Naive thymus-derived CD4-positive, alpha-beta T cell (primary cell): ENCODE results near the gene LSAMP. TPM values are rescaled to one million over a fixed set of nuclear protein-coding genes. Genes with fewer than 3 reads are reported as not detected.

ENCODE experiments used
- ATAC-seq: fragments of 150-1000 bp; cut with Tn5 transposase; 2 replicates; pipeline ENCODE4 v1.10.0; 2021; ENCODE audit warnings: mild to moderate bottlenecking, moderate library complexity
- CTCF ChIA-PET: fragments of 350-600 bp; sonication (Branson Sonifier 250); formaldehyde crosslinking; loops from one replicate; lab custom pipeline; 2021; ENCODE audit warnings: antibody characterized with exemption; lab: Charles Lee
- POLR2A ChIA-PET: fragments of 350-600 bp; sonication (Branson Sonifier 250); formaldehyde crosslinking; loops from one replicate; lab custom pipeline; 2021; ENCODE audit warnings: antibody characterized with exemption, inconsistent platforms; lab: Charles Lee
- DNase-seq, 9 donors: peaks; one replicate each; pipeline versions ENCODE4 v3.0.0 to v3.0.0-alpha.2; 2020 to 2022; ENCODE audit warnings: mixed read lengths in 1 of 9
- H3K27ac ChIP-seq: one replicate; pipeline ENCODE4 v1.7.0; 2013; ENCODE audit warnings: mild to moderate bottlenecking, low read depth, low read length, moderate library complexity
- H3K27me3 ChIP-seq, 2 donors: one replicate each; pipeline ENCODE4 v1.7.0; 2013; ENCODE audit warnings: low read length in 2 of 2, mild to moderate bottlenecking in 2 of 2, moderate library complexity in 2 of 2; ENCODE audit not compliant: control insufficient read depth in 2 of 2, insufficient read depth in 2 of 2
- H3K36me3 ChIP-seq, 3 experiments: 1 replicate in 2 of 3; 2 replicates in 1 of 3; pipeline ENCODE4 v1.7.0; 2013; ENCODE audit warnings: low read length in 3 of 3, mild to moderate bottlenecking in 3 of 3, moderate library complexity in 1 of 3; ENCODE audit not compliant: insufficient read depth in 3 of 3, control insufficient read depth in 2 of 3
- H3K4me1 ChIP-seq, 2 donors: one replicate each; pipeline ENCODE4 v1.7.0; 2013; ENCODE audit warnings: low read length in 2 of 2, mild to moderate bottlenecking in 2 of 2, moderate library complexity in 1 of 2; ENCODE audit not compliant: control insufficient read depth in 2 of 2, insufficient read depth in 2 of 2
- H3K4me3 ChIP-seq: 2 replicates; pipeline ENCODE4 v1.7.0; 2013; ENCODE audit warnings: mild to moderate bottlenecking, low read length
- H3K9me3 ChIP-seq, 3 experiments: 1 replicate in 2 of 3; 2 replicates in 1 of 3; pipeline ENCODE4 v1.7.0; 2013; ENCODE audit warnings: low read length in 3 of 3; ENCODE audit not compliant: control insufficient read depth in 2 of 3
- H3K27ac Mint-ChIP-seq, 9 donors: one replicate each; pipeline ENCODE4 v1.8.0; 2020 to 2022; ENCODE audit warnings: mixed read lengths in 9 of 9, mild to moderate bottlenecking in 8 of 9, moderate library complexity in 5 of 9, inconsistent platforms in 2 of 9
- H3K27me3 Mint-ChIP-seq, 5 donors: one replicate each; pipeline ENCODE4 v1.8.0; 2021 to 2022; ENCODE audit warnings: mixed read lengths in 5 of 5, mild to moderate bottlenecking in 1 of 5
- H3K36me3 Mint-ChIP-seq, 5 donors: one replicate each; pipeline ENCODE4 v1.8.0; 2020 to 2022; ENCODE audit warnings: mixed read lengths in 5 of 5, mild to moderate bottlenecking in 3 of 5, inconsistent platforms in 1 of 5
- H3K4me1 Mint-ChIP-seq, 7 donors: one replicate each; pipeline ENCODE4 v1.8.0; 2020 to 2022; ENCODE audit warnings: mixed read lengths in 7 of 7, mild to moderate bottlenecking in 3 of 7, inconsistent platforms in 1 of 7
- H3K4me3 Mint-ChIP-seq, 10 donors: one replicate each; pipeline ENCODE4 v1.8.0; 2020 to 2022; ENCODE audit warnings: mild to moderate bottlenecking in 10 of 10, mixed read lengths in 10 of 10, moderate library complexity in 6 of 10, inconsistent platforms in 2 of 10
- H3K9me3 Mint-ChIP-seq, 11 donors: one replicate each; pipeline ENCODE4 v1.8.0; 2020 to 2022; ENCODE audit warnings: mixed read lengths in 11 of 11, mild to moderate bottlenecking in 4 of 11, inconsistent platforms in 1 of 11, moderate library complexity in 1 of 11
- intact Hi-C, 2 donors: fragments of 100-400 bp; cut with micrococcal nuclease; formaldehyde crosslinking; loops; one replicate each; pipeline ENCODE4 v1.15.1; 2023
- polyA plus RNA-seq, 2 donors: library from polyadenylated mRNA; unstranded; fragments of 300-500 nt; fragmentation: Illumina TruSeq; gene quantifications; one replicate each; pipeline ENCODE4 v1.2.3, GENCODE V29; 2021
- total RNA-seq, 6 experiments: library from RNA in 5 of 6; stranded (reverse) in 5 of 6; gene quantifications; 1 replicate in 5 of 6; 2 replicates in 1 of 6; pipeline ENCODE4 v1.2.3 and lab custom pipeline; 2021 to 2026

Gene LSAMP
- total and polyA plus RNA-seq, 7 experiments from 2014 or later, result not detected

DNA sequence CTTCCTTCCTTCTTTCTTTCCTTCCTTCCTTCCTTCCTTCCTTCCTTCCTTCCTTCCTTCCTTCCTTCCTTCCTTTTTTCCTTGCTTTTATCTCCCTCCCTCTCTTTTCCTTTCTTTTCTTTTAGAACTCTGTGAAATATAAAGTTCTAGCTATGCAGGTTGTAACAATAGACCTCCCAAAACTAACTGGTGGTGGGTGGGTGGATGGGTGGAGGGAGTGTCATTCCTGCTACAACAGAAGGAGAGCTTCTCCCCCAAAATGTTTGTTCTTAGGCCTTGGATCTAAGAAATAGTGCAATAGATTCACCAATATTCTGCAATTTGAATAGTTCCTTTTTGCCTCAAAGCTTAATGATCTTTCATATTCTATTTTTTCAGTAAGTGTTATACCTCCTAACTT is 606.0 kb downstream of the LSAMP start:
- ChIA-PET POLR2A (no interaction called here), CTCF (no interaction called here)
- Histone ChIP-seq H3K27me3 (no peaks in the 10 kb centered on the region), H3K4me1 (no peaks in the 10 kb centered on the region), H3K9me3 (no peaks in the 10 kb centered on the region), H3K4me3 (no peak overlapping the region), H3K36me3 (no peaks in the 10 kb centered on the region), H3K27ac (no peak overlapping the region)
- intact Hi-C loops, result no loop called here
- Mint-ChIP-seq H3K27me3 (peaks cover 0 to 9% (median 4%) of the 10 kb centered on the region in 5 donors), H3K4me1 (no peaks in the 10 kb centered on the region), H3K9me3 (no peaks in the 10 kb centered on the region), H3K27ac (no peak overlapping the region), H3K4me3 (no peak overlapping the region), H3K36me3 (no peaks in the 10 kb centered on the region)
- ATAC-seq (no peak), DNase-seq (no peak)

DNA sequence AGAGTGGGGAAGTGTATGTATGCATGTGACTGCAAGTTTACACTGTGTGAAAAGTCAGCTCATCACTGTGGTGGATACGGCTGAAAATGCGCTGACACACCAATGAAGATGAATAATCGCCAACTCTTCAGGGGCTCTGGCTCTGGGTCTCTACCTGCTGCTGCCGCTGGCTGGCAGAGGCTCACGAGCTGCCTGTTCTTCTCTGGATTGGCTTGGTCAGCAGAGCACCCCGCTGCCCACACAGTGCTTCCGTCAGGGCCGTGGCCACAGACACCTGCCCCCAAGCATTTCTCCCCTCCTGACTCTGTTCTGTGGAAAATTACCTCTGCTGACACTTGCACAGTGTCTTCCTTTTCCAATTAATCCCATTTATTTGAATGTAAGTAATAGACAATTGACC is 606.5 kb downstream of the LSAMP start:
- H3K9me3 Mint-ChIP-seq, result no peaks in the 10 kb centered on the region
- CTCF ChIA-PET, result no interaction called here
- peaks cover 0 to 9% (median 4%) of the 10 kb centered on the region in 5 donors for H3K27me3 Mint-ChIP-seq
- Histone ChIP-seq H3K4me3 (no peak overlapping the region), H3K36me3 (no peaks in the 10 kb centered on the region), H3K27ac (no peak overlapping the region), H3K9me3 (no peaks in the 10 kb centered on the region), H3K27me3 (no peaks in the 10 kb centered on the region), H3K4me1 (no peaks in the 10 kb centered on the region)
- ATAC-seq, result no peak
- H3K4me3 Mint-ChIP-seq, result no peak overlapping the region
- no peaks in the 10 kb centered on the region for H3K4me1 Mint-ChIP-seq
- no peak for DNase-seq
- H3K36me3 Mint-ChIP-seq, result no peaks in the 10 kb centered on the region
- POLR2A ChIA-PET, result no interaction called here
- intact Hi-C loops, result no loop called here
- no peak overlapping the region for H3K27ac Mint-ChIP-seq

DNA sequence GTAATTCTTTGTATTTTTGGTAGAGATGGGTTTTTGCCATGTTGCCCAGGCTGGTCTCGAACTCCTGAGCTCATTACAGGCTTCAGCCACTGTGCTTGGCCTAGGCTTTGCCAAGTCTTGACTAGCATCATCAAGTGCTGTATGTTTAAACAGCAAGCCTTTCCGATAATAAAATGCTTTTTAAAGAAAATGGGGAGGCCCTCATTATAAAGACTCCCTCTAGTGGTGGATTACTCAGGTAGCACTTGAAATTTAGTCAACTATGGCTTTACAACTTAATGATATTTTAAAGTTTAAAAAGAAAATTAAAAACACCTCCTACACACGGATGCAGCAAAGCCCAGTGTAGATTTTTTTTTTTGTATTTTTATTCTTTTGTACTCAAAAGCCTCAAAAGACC is 608.3 kb downstream of the LSAMP start:
- CTCF ChIA-PET, result interaction anchor here (0.7 to 1.1 kb wide), 2 partner anchors 22 to 1012 kb away, joined by 3 to 4 read pairs; no protein-coding TSS in a partner anchor
- ATAC-seq (no peak), DNase-seq (peak in 2 of 9 donors; percentile 4 to 7)
- Histone ChIP-seq H3K27ac (no peak overlapping the region), H3K27me3 (no peaks in the 10 kb centered on the region), H3K4me1 (no peaks in the 10 kb centered on the region), H3K9me3 (no peaks in the 10 kb centered on the region), H3K4me3 (no peak overlapping the region), H3K36me3 (no peaks in the 10 kb centered on the region)
- Mint-ChIP-seq H3K4me1 (no peaks in the 10 kb centered on the region), H3K9me3 (no peaks in the 10 kb centered on the region), H3K27ac (no peak overlapping the region), H3K4me3 (no peak overlapping the region), H3K36me3 (no peaks in the 10 kb centered on the region), H3K27me3 (peaks cover 0 to 9% (median 6%) of the 10 kb centered on the region in 5 donors)
- POLR2A ChIA-PET, result no interaction called here
- intact Hi-C loops, result no loop called here

GRCh38 chr3:115835946-115836345 is 609.3 kb downstream of the LSAMP start:
- ATAC-seq (no peak), DNase-seq (no peak)
- H3K4me1 ChIP-seq, result no peaks in the 10 kb centered on the region
- H3K27me3 ChIP-seq, result no peaks in the 10 kb centered on the region
- H3K4me3 ChIP-seq, result no peak overlapping the region
- CTCF ChIA-PET, result interaction anchor here (0.9 to 1.6 kb wide), 3 partner anchors 16 to 23 kb away, joined by 3 to 4 read pairs (median 3); no protein-coding TSS in a partner anchor
- H3K4me3 Mint-ChIP-seq, result no peak overlapping the region
- intact Hi-C loops, result no loop called here
- H3K36me3 ChIP-seq, result no peaks in the 10 kb centered on the region
- no peaks in the 10 kb centered on the region for H3K4me1 Mint-ChIP-seq
- H3K27me3 Mint-ChIP-seq, result peaks cover 0 to 17% (median 9%) of the 10 kb centered on the region in 5 donors
- no peaks in the 10 kb centered on the region for H3K9me3 Mint-ChIP-seq
- H3K9me3 ChIP-seq, result no peaks in the 10 kb centered on the region
- POLR2A ChIA-PET, result no interaction called here
- no peak overlapping the region for H3K27ac Mint-ChIP-seq
- no peak overlapping the region for H3K27ac ChIP-seq
- H3K36me3 Mint-ChIP-seq, result no peaks in the 10 kb centered on the region

GRCh38 chr3:115834068-115834467 is 611.2 kb downstream of the LSAMP start:
- CTCF ChIA-PET, result interaction anchor here (1.6 kb wide), 1 partner anchor 21 kb away, joined by 3 read pairs; no protein-coding TSS in a partner anchor
- H3K27ac ChIP-seq, result no peak overlapping the region
- DNase-seq (no peak), ATAC-seq (no peak)
- H3K36me3 ChIP-seq, result no peaks in the 10 kb centered on the region
- no peak overlapping the region for H3K27ac Mint-ChIP-seq
- H3K27me3 ChIP-seq, result no peaks in the 10 kb centered on the region
- no peak overlapping the region for H3K4me3 ChIP-seq
- H3K36me3 Mint-ChIP-seq, result no peaks in the 10 kb centered on the region
- H3K9me3 ChIP-seq, result no peaks in the 10 kb centered on the region
- intact Hi-C loops, result no loop called here
- no peak overlapping the region for H3K4me3 Mint-ChIP-seq
- peaks cover 3 to 24% (median 18%) of the 10 kb centered on the region in 5 donors for H3K27me3 Mint-ChIP-seq
- no peaks in the 10 kb centered on the region for H3K4me1 ChIP-seq
- H3K4me1 Mint-ChIP-seq, result no peaks in the 10 kb centered on the region
- H3K9me3 Mint-ChIP-seq, result no peaks in the 10 kb centered on the region
- POLR2A ChIA-PET, result no interaction called here

DNA sequence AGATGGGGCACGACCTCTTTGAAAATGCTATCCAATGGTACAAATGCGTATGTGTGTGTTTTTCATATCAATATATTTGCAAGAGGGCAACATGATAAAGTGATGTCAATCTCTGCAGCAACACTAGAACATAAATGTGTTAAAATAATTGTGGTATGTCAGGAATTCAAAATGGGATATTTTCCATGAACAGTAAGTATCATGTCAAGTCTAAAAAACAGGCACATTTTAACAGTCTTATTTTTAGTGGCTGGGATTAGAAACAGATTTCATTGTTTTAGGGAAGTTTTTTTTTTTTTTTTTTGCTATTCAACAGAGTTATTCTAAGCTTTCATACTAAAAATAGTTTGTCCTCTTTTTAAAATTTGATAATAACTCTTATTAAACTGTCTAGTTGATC is 612.2 kb downstream of the LSAMP start:
- no peaks in the 10 kb centered on the region for H3K27me3 ChIP-seq
- ATAC-seq (no peak), DNase-seq (no peak)
- H3K27ac ChIP-seq, result no peak overlapping the region
- H3K36me3 Mint-ChIP-seq, result no peaks in the 10 kb centered on the region
- no peaks in the 10 kb centered on the region for H3K4me1 ChIP-seq
- H3K27ac Mint-ChIP-seq, result no peak overlapping the region
- H3K36me3 ChIP-seq, result no peaks in the 10 kb centered on the region
- peaks cover 11 to 30% (median 25%) of the 10 kb centered on the region in 5 donors for H3K27me3 Mint-ChIP-seq
- no peak overlapping the region for H3K4me3 Mint-ChIP-seq
- no peaks in the 10 kb centered on the region for H3K9me3 Mint-ChIP-seq
- ChIA-PET CTCF (interaction anchor here (0.5 to 1.0 kb wide), 3 partner anchors 11 to 285 kb away, joined by 3 read pairs; no protein-coding TSS in a partner anchor), POLR2A (no interaction called here)
- no peak overlapping the region for H3K4me3 ChIP-seq
- intact Hi-C loops, result no loop called here
- no peaks in the 10 kb centered on the region for H3K9me3 ChIP-seq
- peaks cover 0 to under 1% (median 0%) of the 10 kb centered on the region in 7 donors for H3K4me1 Mint-ChIP-seq

DNA sequence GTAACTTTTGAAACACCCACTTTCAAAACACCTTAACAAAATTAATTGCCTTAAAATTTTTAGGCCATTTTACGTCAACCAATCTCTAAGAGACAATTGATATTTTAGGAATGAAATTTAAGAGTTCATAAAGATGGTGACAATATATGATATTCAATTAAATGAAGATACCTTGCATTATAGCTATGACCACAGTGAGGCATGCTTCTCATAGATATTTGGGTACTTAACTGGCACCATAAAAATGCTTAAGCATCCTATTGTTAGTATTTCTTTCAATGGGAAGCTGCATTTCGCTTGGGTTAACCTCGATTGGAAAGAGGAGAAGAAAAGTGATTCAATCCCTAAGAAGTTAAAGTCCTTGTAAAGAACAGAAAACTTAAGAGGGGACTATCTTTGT is 613.0 kb downstream of the LSAMP start:
- Histone ChIP-seq H3K27me3 (no peaks in the 10 kb centered on the region), H3K9me3 (no peaks in the 10 kb centered on the region), H3K4me1 (no peaks in the 10 kb centered on the region), H3K27ac (no peak overlapping the region), H3K4me3 (no peak overlapping the region), H3K36me3 (no peaks in the 10 kb centered on the region)
- Mint-ChIP-seq H3K4me1 (peaks cover 0 to 2% (median 0%) of the 10 kb centered on the region in 7 donors), H3K27me3 (peaks cover 19 to 38% (median 28%) of the 10 kb centered on the region in 5 donors), H3K27ac (no peak overlapping the region), H3K9me3 (no peaks in the 10 kb centered on the region), H3K36me3 (no peaks in the 10 kb centered on the region), H3K4me3 (no peak overlapping the region)
- DNase-seq, result no peak
- intact Hi-C loops, result no loop called here
- ATAC-seq, result no peak
- CTCF ChIA-PET, result interaction anchor here (0.7 kb wide), 1 partner anchor 10 kb away, joined by 3 read pairs; no protein-coding TSS in a partner anchor
- POLR2A ChIA-PET, result interaction anchor here (0.6 kb wide), 1 partner anchor 43 kb away, joined by 3 read pairs; no protein-coding TSS in a partner anchor
